HK-2 (cell line): ENCODE measurements around the gene CEP135.
A peak's percentile ranks its signal among the peaks of the same experiment; 100 is the strongest.
"Not testable (repeated sequence)": the region's sequence is repeated elsewhere in the genome, so short reads cannot be mapped to it uniquely, and the experiment has no call there.

Experiments
- DNase-seq: peaks from one replicate; pipeline ENCODE4 v3.0.0-alpha.2; 2018; ENCODE audit not compliant: unreplicated experiment

The CEP135 gene

GRCh38 chr4:55948726-55949481 is at the start of gene CEP135:
Gene CEP135, plus strand, starts transcription at chr4:55948945. Its CDS starts 3,186 bp downstream, at chr4:55952131.
- peak; percentile 94 for DNase-seq

- no peak for DNase-seq
These were observed 46.1 kb upstream of the CEP135 start for GRCh38 chr4:55902677-55903076.

- no peak for DNase-seq
These were observed 45.2 kb upstream of the CEP135 start for GRCh38 chr4:55903577-55903976.

GRCh38 chr4:55904576-55904975 is 44.2 kb upstream of the CEP135 start:
- no peak for DNase-seq

GRCh38 chr4:55906323-55906722 is 42.4 kb upstream of the CEP135 start:
- no peak for DNase-seq

GRCh38 chr4:55906989-55907388 is 41.8 kb upstream of the CEP135 start:
- no peak for DNase-seq

GRCh38 chr4:55907469-55907868 is 41.3 kb upstream of the CEP135 start:
- DNase-seq: no peak

- DNase-seq: no peak
These were observed 38.6 kb upstream of the CEP135 start for GRCh38 chr4:55910140-55910539.

GRCh38 chr4:55912249-55912648 is 36.5 kb upstream of the CEP135 start:
- DNase-seq: no peak

GRCh38 chr4:55920571-55920970 is 28.2 kb upstream of the CEP135 start:
- no peak for DNase-seq

GRCh38 chr4:55921093-55921492 is 27.7 kb upstream of the CEP135 start:
- no peak for DNase-seq

GRCh38 chr4:55925241-55925640 is 23.5 kb upstream of the CEP135 start:
- no peak for DNase-seq

GRCh38 chr4:55926610-55927009 is 22.1 kb upstream of the CEP135 start:
- DNase-seq: no peak

- DNase-seq: no peak
These were observed 20.8 kb upstream of the CEP135 start for GRCh38 chr4:55927803-55928437.

GRCh38 chr4:55928846-55929245 is 19.9 kb upstream of the CEP135 start:
- no peak for DNase-seq

GRCh38 chr4:55931043-55931442 is 17.7 kb upstream of the CEP135 start:
- no peak for DNase-seq

GRCh38 chr4:55931833-55932232 is 16.9 kb upstream of the CEP135 start:
- no peak for DNase-seq

GRCh38 chr4:55932511-55932910 is 16.2 kb upstream of the CEP135 start:
- DNase-seq: no peak

- no peak for DNase-seq
These were observed 15.1 kb upstream of the CEP135 start for GRCh38 chr4:55933611-55934010.

GRCh38 chr4:55935907-55936306 is 12.8 kb upstream of the CEP135 start:
- not testable (repeated sequence) for DNase-seq

GRCh38 chr4:55938481-55938880 is 10.3 kb upstream of the CEP135 start:
- DNase-seq: no peak

GRCh38 chr4:55939421-55939820 is 9.3 kb upstream of the CEP135 start:
- no peak for DNase-seq

GRCh38 chr4:55941881-55942396 is 6.8 kb upstream of the CEP135 start:
- DNase-seq: no peak
